Endodermal cell (in vitro differentiated cells): Measurements from ENCODE around the gene RIPOR2. TPM values are rescaled to one million over a fixed set of nuclear protein-coding genes. Genes with fewer than 3 reads are reported as not detected.

Source experiments
- DNase-seq: peaks from one replicate; pipeline ENCODE4 v3.0.0-alpha.2; 2017
- H3K27ac ChIP-seq: 2 replicates; pipeline ENCODE4 v1.5.1; 2013; ENCODE audit warnings: mild to moderate bottlenecking, low read depth, low read length, moderate library complexity
- H3K27me3 ChIP-seq: 2 replicates; pipeline ENCODE4 v1.6.1; 2013; ENCODE audit warnings: mild to moderate bottlenecking, low read length, moderate library complexity; ENCODE audit not compliant: insufficient read depth, control insufficient read depth, poor library complexity, severe bottlenecking
- H3K36me3 ChIP-seq: 2 replicates; pipeline ENCODE4 v1.7.0; 2013; ENCODE audit warnings: mild to moderate bottlenecking, low read length, moderate library complexity; ENCODE audit not compliant: control insufficient read depth, insufficient read depth
- H3K4me1 ChIP-seq: one replicate; pipeline ENCODE4 v1.7.0; 2013; ENCODE audit warnings: low read length; ENCODE audit not compliant: control insufficient read depth, insufficient read depth
- H3K4me3 ChIP-seq: 2 replicates; pipeline ENCODE4 v1.5.1; 2013; ENCODE audit warnings: mild to moderate bottlenecking, low read length, moderate library complexity
- H3K9ac ChIP-seq: 2 replicates; pipeline ENCODE4 v1.6.1; 2013; ENCODE audit warnings: mild to moderate bottlenecking, low read length, moderate library complexity; ENCODE audit not compliant: poor library complexity, severe bottlenecking; ENCODE audit errors: extremely low read depth
- H3K9me3 ChIP-seq: 2 replicates; pipeline ENCODE4 v1.6.1; 2013; ENCODE audit warnings: mild to moderate bottlenecking, low read length, moderate library complexity; ENCODE audit not compliant: control insufficient read depth
- H3K27ac Mint-ChIP-seq: 2 replicates; pipeline ENCODE4 v1.8.0; 2020; ENCODE audit warnings: mixed read lengths
- H3K27me3 Mint-ChIP-seq: 2 replicates; pipeline ENCODE4 v1.8.0; 2021; ENCODE audit warnings: mild to moderate bottlenecking, mixed read lengths; ENCODE audit not compliant: insufficient read depth
- H3K36me3 Mint-ChIP-seq: 2 replicates; pipeline ENCODE4 v1.8.0; 2020; ENCODE audit warnings: low read depth, mixed read lengths
- H3K4me1 Mint-ChIP-seq: 2 replicates; pipeline ENCODE4 v1.8.0; 2020; ENCODE audit warnings: mixed read lengths
- H3K4me3 Mint-ChIP-seq: 2 replicates; pipeline ENCODE4 v1.8.0; 2020; ENCODE audit warnings: mild to moderate bottlenecking, moderate library complexity, mixed read lengths
- H3K9me3 Mint-ChIP-seq: 2 replicates; pipeline ENCODE4 v1.8.0; 2020; ENCODE audit warnings: mild to moderate bottlenecking, mixed read lengths
- CTCF ChIP-seq: fragments of 200-600 bp; sonication (generic); conservative IDR thresholded peaks from 2 replicates; pipeline ENCODE4 v1.5.0; 2021; ENCODE audit warnings: antibody characterized with exemption, mild to moderate bottlenecking
- WGBS, 2 experiments: methylation state at CpG; one replicate each; pipeline versions ENCODE4 v1.1.5 to v1.1.7; 2013; ENCODE audit warnings: missing lambda C conversion rate in 2 of 2, mixed read lengths in 1 of 2; ENCODE audit not compliant: insufficient coverage in 1 of 2, insufficient read length in 1 of 2; 5-methylcytosine and 5-hydroxymethylcytosine counted together
- total RNA-seq, 2 donors: library from RNA; stranded (reverse); fragmentation: NEBNext Ultra II Directional in 1 of 2; extraction: Animal tissue kit (Norgen Biotek cat#: 25700) in 1 of 2; gene quantifications; 2 replicates in 1 of 2; 3 replicates in 1 of 2; pipeline ENCODE4 v1.2.1, GENCODE V29; 2021

Gene RIPOR2
- total RNA-seq, 2 donors from 2014 or later = 9.3 to 10.4 TPM

- Histone ChIP-seq H3K4me3 (no peak overlapping the region), H3K9me3 (no peaks in the 10 kb centered on the region), H3K4me1 (no peaks in the 10 kb centered on the region), H3K27me3 (no peaks in the 10 kb centered on the region), H3K27ac (no peak overlapping the region), H3K9ac (no peak overlapping the region), H3K36me3 (no peaks in the 10 kb centered on the region)
- H3K4me3 Mint-ChIP-seq = no peak overlapping the region
- H3K27ac Mint-ChIP-seq = no peak overlapping the region
- no peaks in the 10 kb centered on the region for H3K9me3 Mint-ChIP-seq
- peaks cover 5% of the 10 kb centered on the region for H3K4me1 Mint-ChIP-seq
- no peaks in the 10 kb centered on the region for H3K36me3 Mint-ChIP-seq
- H3K27me3 Mint-ChIP-seq = no peaks in the 10 kb centered on the region
- no peak for DNase-seq
- 83 to 90% methylated on average over 1 of the region's 1 CpG for WGBS, 2 experiments
- TF ChIP-seq CTCF = no peak
Measured at GRCh38 chr6:24967211-24967610, 31.5 kb upstream of the RIPOR2 start.

GRCh38 chr6:24966381-24966780 lies 30.6 kb upstream of the RIPOR2 start:
- Histone ChIP-seq H3K4me1 (no peaks in the 10 kb centered on the region), H3K27me3 (no peaks in the 10 kb centered on the region), H3K27ac (no peak overlapping the region), H3K36me3 (no peaks in the 10 kb centered on the region), H3K9ac (no peak overlapping the region), H3K4me3 (no peak overlapping the region), H3K9me3 (no peaks in the 10 kb centered on the region)
- H3K9me3 Mint-ChIP-seq = no peaks in the 10 kb centered on the region
- H3K4me1 Mint-ChIP-seq = peaks cover 5% of the 10 kb centered on the region
- no peak overlapping the region for H3K4me3 Mint-ChIP-seq
- no peak overlapping the region for H3K27ac Mint-ChIP-seq
- WGBS, 2 experiments = 93 to 94% methylated on average over 2 to 4 of the region's 4 CpGs
- H3K36me3 Mint-ChIP-seq = no peaks in the 10 kb centered on the region
- no peak for DNase-seq
- no peak for TF ChIP-seq CTCF
- no peaks in the 10 kb centered on the region for H3K27me3 Mint-ChIP-seq

DNA sequence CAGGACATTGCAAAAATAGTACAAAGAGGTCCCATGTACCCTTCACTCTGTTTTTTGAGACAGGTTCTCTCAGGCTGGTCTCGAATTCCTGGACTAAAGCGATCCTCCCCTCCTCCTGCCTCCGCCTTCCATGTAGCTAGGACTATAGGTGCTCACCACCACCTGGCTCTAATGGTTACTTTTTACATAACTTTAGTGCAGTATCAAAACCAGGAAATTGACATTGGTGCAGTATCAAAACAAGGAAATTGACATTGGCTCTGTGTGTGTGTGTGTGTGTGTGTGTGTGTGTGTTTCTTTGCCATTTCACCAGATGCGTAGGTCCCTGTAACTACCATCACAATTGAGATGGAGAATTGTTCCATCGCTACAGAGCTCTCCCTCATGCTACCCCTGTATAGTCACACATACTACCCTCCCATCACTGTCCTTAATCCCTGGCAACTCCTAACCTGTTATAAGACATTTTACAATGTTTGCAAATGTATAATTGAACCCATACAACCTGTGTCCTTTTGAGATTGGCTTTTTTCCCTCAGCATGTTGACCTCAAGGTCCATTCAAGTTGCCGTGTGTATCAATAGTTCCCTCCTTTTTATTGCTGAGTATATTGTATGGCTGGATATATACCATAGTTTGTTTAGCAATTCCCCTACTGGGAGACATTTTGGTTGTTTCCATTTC lies 28.3 kb upstream of the RIPOR2 start:
- Histone ChIP-seq H3K27me3 (no peaks in the 10 kb centered on the region), H3K9ac (no peak overlapping the region), H3K9me3 (no peaks in the 10 kb centered on the region), H3K4me3 (no peak overlapping the region), H3K27ac (no peak overlapping the region), H3K36me3 (no peaks in the 10 kb centered on the region), H3K4me1 (no peaks in the 10 kb centered on the region)
- Mint-ChIP-seq H3K4me3 (no peak overlapping the region), H3K27ac (no peak overlapping the region), H3K27me3 (no peaks in the 10 kb centered on the region), H3K9me3 (peaks cover 6% of the 10 kb centered on the region), H3K4me1 (peaks cover 5% of the 10 kb centered on the region), H3K36me3 (no peaks in the 10 kb centered on the region)
- no peak for DNase-seq
- 95 to 96% methylated on average over 4 to 6 of the region's 6 CpGs for WGBS, 2 experiments
- no peak for TF ChIP-seq CTCF
